ENCODE measurements around the gene FAM9C. TPM values are rescaled to one million over a fixed set of nuclear protein-coding genes. Genes with fewer than 3 reads are reported as not detected.

The FAM9C gene
- not detected in 5 replicates for total RNA-seq (2022; extraction: Qiagen RNA extraction)

DNA sequence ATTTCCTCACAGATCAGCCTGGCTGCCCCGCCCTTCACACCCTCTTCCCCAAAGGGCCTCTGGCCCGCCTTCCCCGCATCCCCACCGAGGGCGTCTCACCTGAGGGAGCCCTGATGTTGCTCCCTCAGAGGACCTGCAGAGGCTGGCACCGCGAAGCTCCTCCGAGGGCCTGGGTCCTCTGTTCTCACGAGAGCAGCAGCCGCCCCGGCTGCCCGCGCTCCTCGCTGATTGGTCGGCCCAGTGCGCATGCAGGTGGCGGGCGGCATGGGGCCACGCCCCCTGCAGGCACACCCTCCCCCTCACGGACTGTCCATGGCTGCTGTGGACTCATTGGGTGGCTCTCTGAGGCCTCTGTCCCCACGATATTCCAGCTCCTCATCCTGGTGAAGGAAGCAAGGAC lies at the start of gene FAM9C:
Gene FAM9C, minus strand, starts transcription at position 180 of the 400 bp plus-strand sequence. CDS start 831 bp downstream, outside the sequence.

Other genes with a start within 250 kb of the FAM9C start
- not detected in 5 replicates for gene TLR7, start 177.5 kb downstream of the FAM9C start, total RNA-seq (2022; extraction: Qiagen RNA extraction)
- not detected in 5 replicates for gene TLR8, start 138.0 kb downstream of the FAM9C start, total RNA-seq (2022; extraction: Qiagen RNA extraction)
- 5,413 to 7,257 TPM (median 5,791 TPM) in 5 replicates for gene TMSB4X, start 69.5 kb downstream of the FAM9C start, total RNA-seq (2022; extraction: Qiagen RNA extraction)